ENCODE measurements around the gene SNX8.

Gene SNX8

DNA sequence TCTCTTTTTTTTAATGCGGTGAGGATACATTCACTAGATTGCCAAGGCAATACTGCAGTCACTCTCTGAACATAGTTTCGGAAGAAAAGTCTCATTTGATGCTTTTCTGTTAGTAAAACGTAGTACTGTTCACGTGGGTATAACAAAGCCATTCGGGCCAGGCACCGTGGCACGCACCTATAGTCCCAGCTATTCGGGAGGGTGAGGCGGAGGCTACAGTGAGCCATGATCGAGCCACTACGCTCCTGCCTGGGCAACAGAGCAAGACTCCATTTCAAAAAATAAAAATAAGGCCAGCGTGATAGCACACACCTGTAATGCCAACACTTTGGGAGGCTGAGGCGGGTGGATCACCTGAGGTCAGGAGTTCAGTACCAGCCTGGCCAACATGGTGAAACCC is 24.6 kb downstream of the SNX8 start:
- H3K9ac ChIP-seq: no peak overlapping the region
- H2AFZ ChIP-seq (ENCODE audit: low read depth): no peak overlapping the region
- no peaks in the 10 kb centered on the region for H3K27me3 ChIP-seq (ENCODE audit: insufficient read depth, low read depth)
- H3K27ac ChIP-seq: no peak overlapping the region
- H3K79me2 ChIP-seq (ENCODE audit: insufficient read depth, low read depth): no peaks in the 10 kb centered on the region
- no peak overlapping the region for H3K4me3 ChIP-seq (IDR thresholded peaks at IDR 0.05; ENCODE audit: insufficient read depth, low read depth, low read length)
- no peaks in the 10 kb centered on the region for H3K4me1 ChIP-seq (ENCODE audit: low read depth, poor library complexity, severe bottlenecking)
- no peaks in the 10 kb centered on the region for H3K36me3 ChIP-seq (ENCODE audit: insufficient read depth)
- H3K4me2 ChIP-seq: no peak overlapping the region
- no peaks in the 10 kb centered on the region for H4K20me1 ChIP-seq (ENCODE audit: insufficient read depth)
- no peak for TF ChIP-seq CTCF (conservative IDR thresholded peaks at IDR 0.05; ENCODE audit: low read depth, low read length)

GRCh38 chr7:2289111-2289586 is 25.1 kb downstream of the SNX8 start:
- H3K27ac ChIP-seq: no peak overlapping the region
- no peak overlapping the region for H3K4me2 ChIP-seq
- no peaks in the 10 kb centered on the region for H3K4me1 ChIP-seq (ENCODE audit: low read depth, poor library complexity, severe bottlenecking)
- no peak for TF ChIP-seq CTCF (conservative IDR thresholded peaks at IDR 0.05; ENCODE audit: low read depth, low read length)
- H3K79me2 ChIP-seq (ENCODE audit: insufficient read depth, low read depth): no peaks in the 10 kb centered on the region
- H2AFZ ChIP-seq (ENCODE audit: low read depth): no peak overlapping the region
- no peaks in the 10 kb centered on the region for H4K20me1 ChIP-seq (ENCODE audit: insufficient read depth)
- no peaks in the 10 kb centered on the region for H3K27me3 ChIP-seq (ENCODE audit: insufficient read depth, low read depth)
- H3K36me3 ChIP-seq (ENCODE audit: insufficient read depth): no peaks in the 10 kb centered on the region
- no peak overlapping the region for H3K9ac ChIP-seq
- H3K4me3 ChIP-seq (IDR thresholded peaks at IDR 0.05; ENCODE audit: insufficient read depth, low read depth, low read length): no peak overlapping the region

DNA sequence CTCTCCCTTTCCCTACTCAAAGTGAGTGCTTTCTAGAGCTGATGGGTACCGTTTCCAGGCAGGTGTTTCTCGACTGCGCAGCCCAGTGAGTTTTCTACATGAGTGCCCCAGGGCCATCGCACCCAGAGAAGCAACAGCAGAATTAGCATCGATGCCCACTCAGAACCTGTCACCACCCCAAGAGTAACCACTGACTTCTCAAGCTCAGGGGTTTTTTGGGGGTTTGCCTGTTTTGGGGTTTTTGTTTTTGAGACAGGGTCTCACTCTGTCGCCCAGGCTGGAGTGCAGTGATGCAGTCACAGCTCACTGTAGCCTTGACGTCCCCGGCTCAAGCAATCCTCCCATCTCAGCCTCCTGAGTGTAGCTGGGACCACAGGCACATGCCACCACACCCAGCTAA is 25.7 kb downstream of the SNX8 start:
- Histone ChIP-seq H3K27me3 (ENCODE audit: insufficient read depth, low read depth) (no peaks in the 10 kb centered on the region), H3K9ac (no peak overlapping the region), H3K27ac (no peak overlapping the region), H3K4me2 (no peak overlapping the region), H3K79me2 (ENCODE audit: insufficient read depth, low read depth) (no peaks in the 10 kb centered on the region), H3K4me1 (ENCODE audit: low read depth, poor library complexity, severe bottlenecking) (no peaks in the 10 kb centered on the region), H3K36me3 (ENCODE audit: insufficient read depth) (no peaks in the 10 kb centered on the region), H2AFZ (ENCODE audit: low read depth) (no peak overlapping the region), H3K4me3 (IDR thresholded peaks at IDR 0.05; ENCODE audit: insufficient read depth, low read depth, low read length) (no peak overlapping the region), H4K20me1 (ENCODE audit: insufficient read depth) (no peaks in the 10 kb centered on the region)
- no peak for TF ChIP-seq CTCF (conservative IDR thresholded peaks at IDR 0.05; ENCODE audit: low read depth, low read length)

DNA sequence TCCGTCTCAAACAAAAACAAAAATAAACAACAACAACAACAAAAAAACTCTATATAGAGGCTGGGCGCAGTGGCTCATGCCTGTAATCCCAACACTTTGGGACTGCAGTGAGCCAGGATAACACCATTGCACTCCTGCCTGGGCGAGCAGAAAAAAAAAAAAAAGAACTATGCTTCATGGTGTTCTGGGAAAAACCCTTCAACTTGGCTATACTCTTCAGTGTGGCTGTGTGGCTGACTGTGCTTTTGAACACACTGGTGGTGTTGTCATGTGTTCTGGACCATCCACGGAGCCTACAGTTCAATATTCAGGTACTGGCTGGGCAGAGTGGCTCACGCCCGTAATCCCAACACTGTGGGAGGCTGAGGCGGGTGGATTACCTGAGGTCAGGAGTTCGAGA is 26.5 kb downstream of the SNX8 start:
- H3K27ac ChIP-seq: no peak overlapping the region
- no peak overlapping the region for H3K4me2 ChIP-seq
- H3K79me2 ChIP-seq (ENCODE audit: insufficient read depth, low read depth): no peaks in the 10 kb centered on the region
- H3K4me3 ChIP-seq (IDR thresholded peaks at IDR 0.05; ENCODE audit: insufficient read depth, low read depth, low read length): no peak overlapping the region
- H3K9ac ChIP-seq: no peak overlapping the region
- no peak overlapping the region for H2AFZ ChIP-seq (ENCODE audit: low read depth)
- no peaks in the 10 kb centered on the region for H3K36me3 ChIP-seq (ENCODE audit: insufficient read depth)
- no peak for TF ChIP-seq CTCF (conservative IDR thresholded peaks at IDR 0.05; ENCODE audit: low read depth, low read length)
- H4K20me1 ChIP-seq (ENCODE audit: insufficient read depth): no peaks in the 10 kb centered on the region
- no peaks in the 10 kb centered on the region for H3K4me1 ChIP-seq (ENCODE audit: low read depth, poor library complexity, severe bottlenecking)
- no peaks in the 10 kb centered on the region for H3K27me3 ChIP-seq (ENCODE audit: insufficient read depth, low read depth)

Measured in KMS-11 (cell line).